SK-N-SH (cell line): ENCODE results near the gene ATP13A4. TPM values are rescaled to one million over a fixed set of nuclear protein-coding genes. Genes with fewer than 3 reads are reported as not detected.

Experiments
- CTCF ChIA-PET: fragments of 300-600, 350-600 bp; formaldehyde crosslinking; extraction: SDS; loops from one replicate; lab custom pipeline; 2021; lab: Yijun Ruan, JAX
- POLR2A ChIA-PET: fragments of 350-600 bp; sonication (Branson Sonifier 250); formaldehyde crosslinking; extraction: SDS; loops from one replicate; lab custom pipeline; 2020; ENCODE audit warnings: antibody characterized with exemption, inconsistent platforms; lab: Yijun Ruan, JAX
- DNase-seq: peaks from one replicate; pipeline ENCODE4 v3.0.0; 2012
- H2AFZ ChIP-seq: fragments of 200-600 bp; sonication (generic); 2 replicates; pipeline ENCODE4 v1.8.1; 2016; ENCODE audit warnings: antibody characterized with exemption, mild to moderate bottlenecking, low read depth
- H3F3A ChIP-seq: fragments of 200-600 bp; sonication (generic); replicated peaks from 2 replicates; pipeline ENCODE3; 2016; ENCODE audit warnings: antibody characterized with exemption, mild to moderate bottlenecking; ENCODE audit not compliant: insufficient read depth
- H3K27ac ChIP-seq, 2 experiments: fragments of 200-500 bp in 1 of 2; fragments of 200-600 bp in 1 of 2; sonication (Bioruptor generic) in 1 of 2; sonication (generic), shearing (Covaris generic) in 1 of 2; 2 replicates each; pipeline versions ENCODE4 v1.5.1 to v1.6.1; 2014 to 2016; ENCODE audit warnings: low read depth in 2 of 2, inconsistent platforms in 1 of 2, low read length in 1 of 2, mild to moderate bottlenecking in 1 of 2, mixed read lengths in 1 of 2
- H3K27me3 ChIP-seq: fragments of 200-600 bp; sonication (generic), shearing (Covaris generic); 2 replicates; pipeline ENCODE4 v1.6.1; 2016; ENCODE audit warnings: mixed run types; ENCODE audit not compliant: insufficient read depth
- H3K36me3 ChIP-seq, 2 experiments: fragments of 200-500 bp in 1 of 2; fragments of 200-600 bp in 1 of 2; sonication (Bioruptor generic) in 1 of 2; sonication (generic) in 1 of 2; replicated peaks in 1 of 2; 2 replicates each; pipeline versions ENCODE3 to v1.5.1; 2014 to 2016; ENCODE audit warnings: low read length in 1 of 2, mild to moderate bottlenecking in 1 of 2; ENCODE audit not compliant: insufficient read depth in 2 of 2, control insufficient read depth in 1 of 2
- H3K4me1 ChIP-seq, 2 experiments: fragments of 200-500 bp in 1 of 2; fragments of 200-600 bp in 1 of 2; sonication (Bioruptor generic) in 1 of 2; sonication (generic), shearing (Covaris generic) in 1 of 2; 2 replicates each; pipeline versions ENCODE4 v1.5.1 to v1.6.1; 2014 to 2016; ENCODE audit warnings: low read depth in 1 of 2, low read length in 1 of 2, mixed run types in 1 of 2; ENCODE audit not compliant: insufficient read depth in 2 of 2, control insufficient read depth in 1 of 2
- H3K4me2 ChIP-seq: fragments of 200-600 bp; sonication (generic), shearing (Covaris generic); 2 replicates; pipeline ENCODE4 v1.6.1; 2017; ENCODE audit warnings: mixed run types
- H3K4me3 ChIP-seq, 2 experiments: fragments of 200-500 bp in 1 of 2; fragments of 200-600 bp in 1 of 2; sonication (Bioruptor generic) in 1 of 2; sonication (generic), shearing (Covaris generic) in 1 of 2; 2 replicates each; pipeline versions ENCODE4 v1.5.1 to v1.8.1; 2014 to 2016; ENCODE audit warnings: low read depth in 2 of 2, inconsistent platforms in 1 of 2, low read length in 1 of 2, mild to moderate bottlenecking in 1 of 2, mixed read lengths in 1 of 2, moderate library complexity in 1 of 2
- H3K79me2 ChIP-seq: fragments of 200-600 bp; sonication (generic); 2 replicates; pipeline ENCODE4 v1.8.1; 2017; ENCODE audit warnings: mild to moderate bottlenecking; ENCODE audit not compliant: insufficient read depth
- H3K9ac ChIP-seq: fragments of 200-600 bp; sonication (generic); 2 replicates; pipeline ENCODE4 v1.6.1; 2017; ENCODE audit warnings: mixed run types
- H3K9me2 ChIP-seq: fragments of 200-600 bp; sonication (generic); 2 replicates; pipeline ENCODE4 v1.6.1; 2017; ENCODE audit warnings: mixed run types
- H3K9me3 ChIP-seq: fragments of 200-600 bp; sonication (generic); 2 replicates; pipeline ENCODE4 v1.6.1; 2017; ENCODE audit warnings: mixed run types, mild to moderate bottlenecking, moderate library complexity
- H4K20me1 ChIP-seq: fragments of 200-600 bp; sonication (generic); 2 replicates; pipeline ENCODE4 v1.6.1; 2017; ENCODE audit warnings: mild to moderate bottlenecking, mixed run types; ENCODE audit not compliant: insufficient read depth
- EP300 ChIP-seq, 2 experiments: IDR thresholded peaks; 2 replicates each; pipeline versions ENCODE4 v1.4.0 to v1.6.1; 2012; ENCODE audit warnings: borderline replicate concordance in 1 of 2, low read depth in 1 of 2, low read length in 1 of 2
- EZH2phosphoT487 ChIP-seq: fragments of 200-600 bp; sonication (generic); IDR thresholded peaks from 2 replicates; pipeline ENCODE4 v1.6.1; 2017; ENCODE audit warnings: low read depth, mixed run types, mild to moderate bottlenecking, antibody characterized with exemption, moderate library complexity, borderline replicate concordance
- FOSL2 ChIP-seq: IDR thresholded peaks from 2 replicates; pipeline ENCODE4 v1.4.0; 2012; ENCODE audit warnings: low read depth, mild to moderate bottlenecking, moderate library complexity, borderline replicate concordance
- FOXJ3 ChIP-seq: sonication (generic); formaldehyde crosslinking; IDR thresholded peaks from 2 replicates; pipeline ENCODE4 v1.5.1; 2020; ENCODE audit warnings: mild to moderate bottlenecking, missing genetic modification reagents
- GATA2 ChIP-seq: sonication (generic); formaldehyde crosslinking; IDR thresholded peaks from 2 replicates; pipeline ENCODE4 v1.5.0; 2020; ENCODE audit warnings: mild to moderate bottlenecking, missing genetic modification reagents
- JUND ChIP-seq: IDR thresholded peaks from 2 replicates; pipeline ENCODE4 v1.4.0; 2012
- MAX ChIP-seq: IDR thresholded peaks from 2 replicates; pipeline ENCODE4 v1.4.0; 2012; ENCODE audit warnings: low read depth
- MXI1 ChIP-seq: IDR thresholded peaks from 2 replicates; pipeline ENCODE4 v1.6.1; 2012; ENCODE audit warnings: mild to moderate bottlenecking, low read depth, low read length, improper control_type of control experiment
- POLR2AphosphoS5 ChIP-seq: IDR thresholded peaks from 2 replicates; pipeline ENCODE4 v1.6.1; 2012; ENCODE audit warnings: low read depth, low read length
- RFX5 ChIP-seq: IDR thresholded peaks from 2 replicates; pipeline ENCODE4 v1.6.1; 2012; ENCODE audit warnings: mild to moderate bottlenecking, improper control_type of control experiment, low read length
- SIN3A ChIP-seq: IDR thresholded peaks from 2 replicates; pipeline ENCODE4 v1.6.1; 2012; ENCODE audit warnings: low read depth, mild to moderate bottlenecking, low read length, moderate library complexity, borderline replicate concordance
- TAF1 ChIP-seq: IDR thresholded peaks from 2 replicates; pipeline ENCODE4 v1.6.1; 2012; ENCODE audit warnings: low read depth, mild to moderate bottlenecking, low read length, moderate library complexity, borderline replicate concordance
- TCF12 ChIP-seq: IDR thresholded peaks from 2 replicates; pipeline ENCODE4 v1.4.0; 2012
- TEAD4 ChIP-seq: IDR thresholded peaks from 2 replicates; pipeline ENCODE4 v1.4.0; 2012; ENCODE audit warnings: mild to moderate bottlenecking, borderline replicate concordance; ENCODE audit not compliant: insufficient read depth
- USF1 ChIP-seq: IDR thresholded peaks from 2 replicates; pipeline ENCODE4 v1.4.0; 2012; ENCODE audit warnings: low read depth, borderline replicate concordance
- WGBS: methylation state at CpG from one replicate; pipeline ENCODE4 v1.1.6; 2017; ENCODE audit warnings: low lambda C conversion rate; 5-methylcytosine and 5-hydroxymethylcytosine counted together
- polyA plus RNA-seq, 3 experiments: library from polyadenylated mRNA; depleted of rRNA; stranded (reverse); fragments of >200 nt; gene quantifications; 2 replicates each; pipeline ENCODE4 v1.2.3, GENCODE V29; 2012
- TF ChIP-seq, protein P1 (sequence below): fragments of 150-350 bp; IDR thresholded peaks from 2 replicates; pipeline ENCODE4 v1.6.1; 2016; ENCODE audit warnings: mild to moderate bottlenecking, low read depth, low read length
- TF ChIP-seq, protein P2 (sequence below): IDR thresholded peaks from 2 replicates; pipeline ENCODE4 v1.6.1; 2012; ENCODE audit warnings: mild to moderate bottlenecking, low read depth, low read length, moderate library complexity

Gene ATP13A4
- polyA plus RNA-seq, 1 of the 3 experiments (the other 2 are of a cell fraction), result 0.02 TPM

- Histone ChIP-seq H3K9me2 (no peaks in the 10 kb centered on the region), H3K27me3 (no peaks in the 10 kb centered on the region), H3K27ac (no peak overlapping the region), H3K4me2 (no peak overlapping the region), H3K4me3 (no peak overlapping the region), H3K9ac (no peak overlapping the region), H3K79me2 (no peaks in the 10 kb centered on the region), H3K9me3 (no peaks in the 10 kb centered on the region), H4K20me1 (no peaks in the 10 kb centered on the region), H3K4me1 (no peaks in the 10 kb centered on the region), H3K36me3 (no peaks in the 10 kb centered on the region)
- CTCF ChIA-PET, result interaction anchor here (0.6 kb wide), 1 partner anchor 1278 kb away, joined by 4 read pairs; no protein-coding TSS in a partner anchor
- POLR2A ChIA-PET, result no interaction called here
- 13% methylated on average over 4 of the region's 4 CpGs for WGBS
- no peak for DNase-seq
- TF ChIP-seq MXI1 (no peak), EP300 (IDR thresholded peaks at IDR 0.05; ENCODE audit: borderline replicate concordance in 1 of 2, low read depth in 1 of 2, low read length in 1 of 2) (no peak), USF1 (no peak)
- TF ChIP-seq, all 33 proteins: peak for 0
- H3F3A ChIP-seq, result no peaks in the 10 kb centered on the region
- H2AFZ ChIP-seq, result no peak overlapping the region
These were observed 64.1 kb downstream of the ATP13A4 start for GRCh38 chr3:193490580-193490979.

- Histone ChIP-seq H3K27ac (no peak overlapping the region), H3K4me3 (no peak overlapping the region), H3F3A (no peaks in the 10 kb centered on the region), H3K36me3 (no peaks in the 10 kb centered on the region), H3K9ac (no peak overlapping the region)
- 29% methylated on average over 6 of the region's 6 CpGs for whole genome bisulfite sequencing
- CTCF ChIA-PET, result interaction anchor here (0.6 kb wide), 1 partner anchor 1277 kb away, joined by 4 read pairs; no protein-coding TSS in a partner anchor
- TF ChIP-seq FOXJ3 (CRISPR knock-in tag) (no peak), FOSL2 (no peak), TAF1 (no peak), JUND (no peak), TCF12 (no peak), GATA2 (no peak), POLR2AphosphoS5 (no peak)
- TF ChIP-seq, all 33 proteins: peak for 0
- Histone ChIP-seq H3K27me3 (no peaks in the 10 kb centered on the region), H3K9me2 (no peaks in the 10 kb centered on the region), H3K9me3 (no peaks in the 10 kb centered on the region), H2AFZ (no peak overlapping the region), H4K20me1 (no peaks in the 10 kb centered on the region), H3K4me1 (no peaks in the 10 kb centered on the region), H3K4me2 (no peak overlapping the region), H3K79me2 (no peaks in the 10 kb centered on the region)
- POLR2A ChIA-PET, result no interaction called here
- no peak for DNase-seq
These were observed 64.7 kb downstream of the ATP13A4 start for GRCh38 chr3:193489949-193490348.

DNA sequence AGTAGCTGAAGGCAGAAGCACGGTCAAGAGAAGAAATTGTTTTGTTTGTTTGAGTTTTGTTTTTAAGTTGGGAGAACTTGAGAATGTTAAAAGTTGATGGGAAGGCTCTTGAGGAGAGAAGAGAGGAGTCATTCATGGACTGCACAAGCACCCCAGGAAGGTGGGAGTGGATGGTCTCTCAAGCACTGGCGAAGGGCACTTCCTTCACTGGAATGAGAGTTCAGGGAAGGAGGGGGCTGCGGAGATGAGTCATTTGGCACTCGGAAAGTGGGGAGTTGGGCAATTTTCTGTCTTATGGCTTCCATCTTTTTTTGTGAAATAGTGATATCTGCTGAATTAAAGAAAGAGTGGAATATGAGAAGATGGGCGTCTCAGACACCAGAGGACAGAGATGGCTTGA lies 66.0 kb downstream of the ATP13A4 start:
- no peak for DNase-seq
- ChIA-PET CTCF (no interaction called here), POLR2A (no interaction called here)
- Histone ChIP-seq H3K4me3 (no peak overlapping the region), H3K36me3 (no peaks in the 10 kb centered on the region), H4K20me1 (no peaks in the 10 kb centered on the region), H3F3A (no peaks in the 10 kb centered on the region), H3K79me2 (no peaks in the 10 kb centered on the region), H3K4me1 (no peaks in the 10 kb centered on the region), H3K27me3 (no peaks in the 10 kb centered on the region), H3K9ac (no peak overlapping the region), H3K4me2 (no peak overlapping the region), H3K9me2 (no peaks in the 10 kb centered on the region), H3K9me3 (no peaks in the 10 kb centered on the region), H3K27ac (no peak overlapping the region), H2AFZ (no peak overlapping the region)
- WGBS, result 21% methylated on average over 5 of the region's 5 CpGs
- TF ChIP-seq, protein P1, sequence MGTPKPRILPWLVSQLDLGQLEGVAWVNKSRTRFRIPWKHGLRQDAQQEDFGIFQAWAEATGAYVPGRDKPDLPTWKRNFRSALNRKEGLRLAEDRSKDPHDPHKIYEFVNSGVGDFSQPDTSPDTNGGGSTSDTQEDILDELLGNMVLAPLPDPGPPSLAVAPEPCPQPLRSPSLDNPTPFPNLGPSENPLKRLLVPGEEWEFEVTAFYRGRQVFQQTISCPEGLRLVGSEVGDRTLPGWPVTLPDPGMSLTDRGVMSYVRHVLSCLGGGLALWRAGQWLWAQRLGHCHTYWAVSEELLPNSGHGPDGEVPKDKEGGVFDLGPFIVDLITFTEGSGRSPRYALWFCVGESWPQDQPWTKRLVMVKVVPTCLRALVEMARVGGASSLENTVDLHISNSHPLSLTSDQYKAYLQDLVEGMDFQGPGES, result no peak
- TF ChIP-seq EP300 (IDR thresholded peaks at IDR 0.05; ENCODE audit: borderline replicate concordance in 1 of 2, low read depth in 1 of 2, low read length in 1 of 2), result no peak
- TF ChIP-seq, protein P2, sequence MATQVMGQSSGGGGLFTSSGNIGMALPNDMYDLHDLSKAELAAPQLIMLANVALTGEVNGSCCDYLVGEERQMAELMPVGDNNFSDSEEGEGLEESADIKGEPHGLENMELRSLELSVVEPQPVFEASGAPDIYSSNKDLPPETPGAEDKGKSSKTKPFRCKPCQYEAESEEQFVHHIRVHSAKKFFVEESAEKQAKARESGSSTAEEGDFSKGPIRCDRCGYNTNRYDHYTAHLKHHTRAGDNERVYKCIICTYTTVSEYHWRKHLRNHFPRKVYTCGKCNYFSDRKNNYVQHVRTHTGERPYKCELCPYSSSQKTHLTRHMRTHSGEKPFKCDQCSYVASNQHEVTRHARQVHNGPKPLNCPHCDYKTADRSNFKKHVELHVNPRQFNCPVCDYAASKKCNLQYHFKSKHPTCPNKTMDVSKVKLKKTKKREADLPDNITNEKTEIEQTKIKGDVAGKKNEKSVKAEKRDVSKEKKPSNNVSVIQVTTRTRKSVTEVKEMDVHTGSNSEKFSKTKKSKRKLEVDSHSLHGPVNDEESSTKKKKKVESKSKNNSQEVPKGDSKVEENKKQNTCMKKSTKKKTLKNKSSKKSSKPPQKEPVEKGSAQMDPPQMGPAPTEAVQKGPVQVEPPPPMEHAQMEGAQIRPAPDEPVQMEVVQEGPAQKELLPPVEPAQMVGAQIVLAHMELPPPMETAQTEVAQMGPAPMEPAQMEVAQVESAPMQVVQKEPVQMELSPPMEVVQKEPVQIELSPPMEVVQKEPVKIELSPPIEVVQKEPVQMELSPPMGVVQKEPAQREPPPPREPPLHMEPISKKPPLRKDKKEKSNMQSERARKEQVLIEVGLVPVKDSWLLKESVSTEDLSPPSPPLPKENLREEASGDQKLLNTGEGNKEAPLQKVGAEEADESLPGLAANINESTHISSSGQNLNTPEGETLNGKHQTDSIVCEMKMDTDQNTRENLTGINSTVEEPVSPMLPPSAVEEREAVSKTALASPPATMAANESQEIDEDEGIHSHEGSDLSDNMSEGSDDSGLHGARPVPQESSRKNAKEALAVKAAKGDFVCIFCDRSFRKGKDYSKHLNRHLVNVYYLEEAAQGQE, result no peak
- TF ChIP-seq FOXJ3 (CRISPR knock-in tag), result no peak
- no peak for TF ChIP-seq SIN3A
- TF ChIP-seq TEAD4, result no peak
- no peak for TF ChIP-seq RFX5
- TF ChIP-seq GATA2, result no peak
- TF ChIP-seq EZH2phosphoT487, result no peak
- no peak for TF ChIP-seq MAX
